WI38 (cell line): Measurements from ENCODE around the gene LTBP2.

Experiments used
- H3K4me3 ChIP-seq: 2 replicates; pipeline ENCODE4 v1.5.1; 2011; ENCODE audit warnings: low read depth, mild to moderate bottlenecking, control low read depth, low read length
- CTCF ChIP-seq: IDR thresholded peaks from 2 replicates; pipeline ENCODE4 v1.5.1; 2012; ENCODE audit warnings: low read depth, mild to moderate bottlenecking, control low read depth, low read length

Gene LTBP2

GRCh38 chr14:74638066-74638465 is 26.0 kb upstream of the LTBP2 start:
- TF ChIP-seq CTCF: no peak
- H3K4me3 ChIP-seq: no peak overlapping the region

- no peak overlapping the region for H3K4me3 ChIP-seq
- no peak for TF ChIP-seq CTCF
Measured at GRCh38 chr14:74637178-74637550, 25.1 kb upstream of the LTBP2 start.

GRCh38 chr14:74636424-74637177 is 24.6 kb upstream of the LTBP2 start:
- no peak for TF ChIP-seq CTCF
- no peak overlapping the region for H3K4me3 ChIP-seq

GRCh38 chr14:74635847-74636246 is 23.8 kb upstream of the LTBP2 start:
- no peak for TF ChIP-seq CTCF
- H3K4me3 ChIP-seq: no peak overlapping the region

- no peak for TF ChIP-seq CTCF
- H3K4me3 ChIP-seq: no peak overlapping the region
Measured at GRCh38 chr14:74634964-74635363, 22.9 kb upstream of the LTBP2 start.

- TF ChIP-seq CTCF: no peak
- no peak overlapping the region for H3K4me3 ChIP-seq
Measured at GRCh38 chr14:74634481-74634880, 22.4 kb upstream of the LTBP2 start.

GRCh38 chr14:74630881-74631690 is 19.0 kb upstream of the LTBP2 start:
- no peak for TF ChIP-seq CTCF
- H3K4me3 ChIP-seq: no peak overlapping the region
